GM12892 (cell line): ENCODE data around the gene TMEM18.

Source experiments
- POLR2A ChIP-seq: IDR thresholded peaks from 2 replicates; pipeline ENCODE4 v1.6.1; 2011; ENCODE audit warnings: low read depth, low read length, control low read depth
- POLR2AphosphoS5 ChIP-seq: IDR thresholded peaks from 2 replicates; pipeline ENCODE4 v1.6.1; 2011; ENCODE audit warnings: low read depth, low read length, control low read depth

GRCh38 chr2:626491-627339 lies 50.5 kb downstream of the TMEM18 start:
- no peak for TF ChIP-seq POLR2A
- no peak for TF ChIP-seq POLR2AphosphoS5
